H9 (cell line): Measurements from ENCODE around the gene GOLGA6L7. TPM values are rescaled to one million over a fixed set of nuclear protein-coding genes. Genes with fewer than 3 reads are reported as not detected.

Experiments
- DNase-seq: peaks from one replicate; pipeline ENCODE4 v3.0.0-alpha.2; 2017
- H2AFZ ChIP-seq: one replicate; pipeline ENCODE4 v1.6.1; 2013; ENCODE audit warnings: mild to moderate bottlenecking, low read length, control low read depth, moderate library complexity
- H2AK5ac ChIP-seq: 2 replicates; pipeline ENCODE4 v1.6.1; 2013; ENCODE audit warnings: low read length, control low read depth, mixed read lengths; ENCODE audit not compliant: insufficient read length
- H2BK120ac ChIP-seq: one replicate; pipeline ENCODE4 v1.6.1; 2013; ENCODE audit warnings: low read depth, mild to moderate bottlenecking, low read length, control low read depth, inconsistent platforms; ENCODE audit not compliant: poor library complexity, severe bottlenecking
- H2BK12ac ChIP-seq: 2 replicates; pipeline ENCODE4 v1.6.1; 2013; ENCODE audit warnings: low read length, control low read depth, mixed read lengths, low read depth; ENCODE audit not compliant: insufficient read length
- H2BK15ac ChIP-seq: 2 replicates; pipeline ENCODE4 v1.6.1; 2013; ENCODE audit warnings: low read depth, low read length, control low read depth
- H2BK20ac ChIP-seq: one replicate; pipeline ENCODE4 v1.6.1; 2013; ENCODE audit warnings: low read depth, mild to moderate bottlenecking, low read length, control low read depth, inconsistent platforms; ENCODE audit not compliant: poor library complexity, severe bottlenecking
- H2BK5ac ChIP-seq: 2 replicates; pipeline ENCODE4 v1.6.1; 2013; ENCODE audit warnings: low read length, control low read depth, mixed read lengths; ENCODE audit not compliant: insufficient read length
- H3K14ac ChIP-seq: 2 replicates; pipeline ENCODE4 v1.6.1; 2013; ENCODE audit warnings: low read length, control low read depth; ENCODE audit not compliant: insufficient read depth
- H3K18ac ChIP-seq: 2 replicates; pipeline ENCODE4 v1.6.1; 2013; ENCODE audit warnings: low read depth, mild to moderate bottlenecking, mixed read lengths, low read length, control low read depth; ENCODE audit not compliant: insufficient read length
- H3K23ac ChIP-seq: 2 replicates; pipeline ENCODE4 v1.6.1; 2013; ENCODE audit warnings: low read length, control low read depth, mixed read lengths, low read depth; ENCODE audit not compliant: insufficient read length
- H3K23me2 ChIP-seq: 2 replicates; pipeline ENCODE4 v1.6.1; 2013; ENCODE audit warnings: low read depth, mild to moderate bottlenecking, mixed read lengths, low read length, control low read depth; ENCODE audit not compliant: insufficient read length, poor library complexity, severe bottlenecking
- H3K27ac ChIP-seq: 2 replicates; pipeline ENCODE4 v1.5.1; 2013; ENCODE audit warnings: low read length, control low read depth, mixed read lengths, low read depth; ENCODE audit not compliant: insufficient read length
- H3K27me3 ChIP-seq: 2 replicates; pipeline ENCODE4 v1.6.1; 2013; ENCODE audit warnings: low read length, control low read depth, inconsistent platforms; ENCODE audit not compliant: insufficient read depth
- H3K4ac ChIP-seq: 2 replicates; pipeline ENCODE4 v1.6.1; 2013; ENCODE audit warnings: low read depth, mild to moderate bottlenecking, control low read depth, inconsistent platforms, low read length, moderate library complexity
- H3K4me1 ChIP-seq: 2 replicates; pipeline ENCODE4 v1.6.1; 2013; ENCODE audit warnings: low read length, control low read depth, inconsistent platforms; ENCODE audit not compliant: insufficient read depth
- H3K4me2 ChIP-seq: 2 replicates; pipeline ENCODE4 v1.6.1; 2013; ENCODE audit warnings: low read length, control low read depth, mixed read lengths; ENCODE audit not compliant: insufficient read length, insufficient read depth
- H3K56ac ChIP-seq: 2 replicates; pipeline ENCODE4 v1.6.1; 2013; ENCODE audit warnings: low read depth, mild to moderate bottlenecking, mixed read lengths, low read length, control low read depth; ENCODE audit not compliant: insufficient read length
- H3K79me1 ChIP-seq: 2 replicates; pipeline ENCODE4 v1.6.1; 2013; ENCODE audit warnings: low read depth, mild to moderate bottlenecking, moderate library complexity, low read length, control low read depth, inconsistent platforms; ENCODE audit not compliant: insufficient read depth, poor library complexity, severe bottlenecking
- H3K79me2 ChIP-seq: 2 replicates; pipeline ENCODE4 v1.6.1; 2013; ENCODE audit warnings: low read length, control low read depth, inconsistent platforms; ENCODE audit not compliant: insufficient read depth
- H3K9ac ChIP-seq: 2 replicates; pipeline ENCODE4 v1.6.1; 2013; ENCODE audit warnings: low read length, control low read depth, mixed read lengths; ENCODE audit not compliant: insufficient read length; ENCODE audit errors: extremely low read depth
- H3K9me3 ChIP-seq: one replicate; pipeline ENCODE4 v1.6.1; 2013; ENCODE audit warnings: low read depth, low read length, inconsistent platforms; ENCODE audit not compliant: control insufficient read depth
- H3T11ph ChIP-seq: one replicate; pipeline ENCODE4 v1.6.1; 2013; ENCODE audit warnings: mild to moderate bottlenecking, low read length, control low read depth, inconsistent platforms
- H4K20me1 ChIP-seq: one replicate; pipeline ENCODE4 v1.6.1; 2013; ENCODE audit not compliant: control insufficient read depth, insufficient read length, insufficient read depth
- H4K5ac ChIP-seq: 2 replicates; pipeline ENCODE4 v1.6.1; 2013; ENCODE audit warnings: low read depth, mild to moderate bottlenecking, mixed read lengths, low read length, control low read depth; ENCODE audit not compliant: insufficient read length
- H4K8ac ChIP-seq: replicated peaks from 2 replicates; pipeline ENCODE4 v1.6.1; 2013; ENCODE audit warnings: low read length, control low read depth, mixed read lengths, low read depth; ENCODE audit not compliant: insufficient read length
- H4K91ac ChIP-seq: 2 replicates; pipeline ENCODE4 v1.6.1; 2013; ENCODE audit warnings: low read depth, mild to moderate bottlenecking, moderate library complexity, mixed read lengths, low read length, control low read depth; ENCODE audit not compliant: insufficient read length
- H3K27ac Mint-ChIP-seq, 3 experiments: 2 replicates in 2 of 3; 3 replicates in 1 of 3; pipeline ENCODE4 v1.8.0; 2020 to 2021; ENCODE audit warnings: mixed read lengths in 3 of 3, mild to moderate bottlenecking in 1 of 3, moderate library complexity in 1 of 3
- H3K27me3 Mint-ChIP-seq: 2 replicates; pipeline ENCODE4 v1.8.0; 2021; ENCODE audit warnings: low read depth, mild to moderate bottlenecking, moderate library complexity, mixed read lengths
- H3K36me3 Mint-ChIP-seq, 3 experiments: 2 replicates in 2 of 3; 3 replicates in 1 of 3; pipeline ENCODE4 v1.8.0; 2020 to 2021; ENCODE audit warnings: low read depth in 3 of 3, mixed read lengths in 3 of 3; ENCODE audit not compliant: insufficient read depth in 1 of 3
- H3K4me1 Mint-ChIP-seq, 2 experiments: 2 replicates each; pipeline ENCODE4 v1.8.0; 2020; ENCODE audit warnings: mixed read lengths in 2 of 2
- H3K4me3 Mint-ChIP-seq, 2 experiments: 2 replicates in 1 of 2; 3 replicates in 1 of 2; pipeline ENCODE4 v1.8.0; 2020 to 2021; ENCODE audit warnings: mild to moderate bottlenecking in 2 of 2, mixed read lengths in 2 of 2, moderate library complexity in 1 of 2
- H3K9me3 Mint-ChIP-seq, 2 experiments: 2 replicates in 1 of 2; 3 replicates in 1 of 2; pipeline ENCODE4 v1.8.0; 2020; ENCODE audit warnings: mild to moderate bottlenecking in 2 of 2, mixed read lengths in 2 of 2, moderate library complexity in 1 of 2
- whole genome bisulfite sequencing: extraction: QIAGEN DNeasy Blood & Tissue Kit; methylation state at CpG from one replicate; pipeline ENCODE4 v1.1.7; 2013; ENCODE audit warnings: missing lambda C conversion rate, low lambda C conversion rate, mixed read lengths; ENCODE audit not compliant: insufficient read length; ENCODE audit errors: extremely low coverage; 5-methylcytosine and 5-hydroxymethylcytosine counted together
- total RNA-seq: library from RNA; stranded (reverse); gene quantifications from 2 replicates; pipeline ENCODE4 v1.2.1, GENCODE V29; 2021
- TF ChIP-seq, protein P1 (sequence below): fragments of 200-600 bp; sonication (generic); conservative IDR thresholded peaks from 3 replicates; pipeline ENCODE4 v1.8.0; 2021; ENCODE audit warnings: antibody characterized with exemption, mild to moderate bottlenecking

The GOLGA6L7 gene
- total RNA-seq, 1 experiment from 2014 or later, result not detected

GRCh38 chr15:28885128-28885629 is 36.7 kb upstream of the GOLGA6L7 start:
- Histone ChIP-seq H4K8ac (no peak overlapping the region), H3K14ac (no peak overlapping the region), H2BK5ac (no peak overlapping the region), H2BK20ac (no peak overlapping the region), H3K4me2 (peak overlapping the region; percentile 60), H3K27me3 (peaks cover 6% of the 10 kb centered on the region; the same call in 1 of the 2 replicates), H3K23me2 (peaks cover 8% of the 10 kb centered on the region), H3T11ph (no peak overlapping the region), H2AFZ (no peak overlapping the region), H2BK15ac (no peak overlapping the region), H3K79me2 (no peaks in the 10 kb centered on the region; the same call in 1 of the 2 replicates), H3K4ac (no peak overlapping the region), H3K9me3 (no peaks in the 10 kb centered on the region), H2BK12ac (no peak overlapping the region), H3K23ac (no peak overlapping the region), H4K5ac (no peak overlapping the region), H3K56ac (no peak overlapping the region), H3K18ac (no peak overlapping the region), H3K9ac (no peak overlapping the region), H3K4me1 (no peaks in the 10 kb centered on the region), H2AK5ac (no peak overlapping the region), H3K27ac (no peak overlapping the region), H4K91ac (no peak overlapping the region), H4K20me1 (no peaks in the 10 kb centered on the region), H2BK120ac (no peak overlapping the region), H3K79me1 (no peaks in the 10 kb centered on the region)
- no CpG with 5 or more reads among the region's 31 CpGs for WGBS
- Mint-ChIP-seq H3K4me3 (peak overlapping the region; percentile 48 to 71), H3K27ac (no peak overlapping the region), H3K9me3 (no peaks in the 10 kb centered on the region; a peak in 2 of 5 replicates), H3K36me3 (no peaks in the 10 kb centered on the region), H3K27me3 (peaks cover 60% of the 10 kb centered on the region), H3K4me1 (peaks cover 13 to 31% of the 10 kb centered on the region in 2 experiments)
- TF ChIP-seq, protein P1, sequence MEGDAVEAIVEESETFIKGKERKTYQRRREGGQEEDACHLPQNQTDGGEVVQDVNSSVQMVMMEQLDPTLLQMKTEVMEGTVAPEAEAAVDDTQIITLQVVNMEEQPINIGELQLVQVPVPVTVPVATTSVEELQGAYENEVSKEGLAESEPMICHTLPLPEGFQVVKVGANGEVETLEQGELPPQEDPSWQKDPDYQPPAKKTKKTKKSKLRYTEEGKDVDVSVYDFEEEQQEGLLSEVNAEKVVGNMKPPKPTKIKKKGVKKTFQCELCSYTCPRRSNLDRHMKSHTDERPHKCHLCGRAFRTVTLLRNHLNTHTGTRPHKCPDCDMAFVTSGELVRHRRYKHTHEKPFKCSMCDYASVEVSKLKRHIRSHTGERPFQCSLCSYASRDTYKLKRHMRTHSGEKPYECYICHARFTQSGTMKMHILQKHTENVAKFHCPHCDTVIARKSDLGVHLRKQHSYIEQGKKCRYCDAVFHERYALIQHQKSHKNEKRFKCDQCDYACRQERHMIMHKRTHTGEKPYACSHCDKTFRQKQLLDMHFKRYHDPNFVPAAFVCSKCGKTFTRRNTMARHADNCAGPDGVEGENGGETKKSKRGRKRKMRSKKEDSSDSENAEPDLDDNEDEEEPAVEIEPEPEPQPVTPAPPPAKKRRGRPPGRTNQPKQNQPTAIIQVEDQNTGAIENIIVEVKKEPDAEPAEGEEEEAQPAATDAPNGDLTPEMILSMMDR, result no peak
- no peak for DNase-seq
